COLO668 (cell line): Measurements from ENCODE around the gene COQ4.
"Not testable (repeated sequence)": the region's sequence is repeated elsewhere in the genome, so short reads cannot be mapped to it uniquely, and the experiment has no call there.

Experiments
- DNase-seq: peaks from one replicate; lab custom pipeline; 2025; ENCODE audit not compliant: unreplicated experiment; lab: John Stamatoyannopoulos, UW

The COQ4 gene

GRCh38 chr9:128298535-128299482, 23.8 kb upstream of the COQ4 start:
- no peak for DNase-seq

DNA sequence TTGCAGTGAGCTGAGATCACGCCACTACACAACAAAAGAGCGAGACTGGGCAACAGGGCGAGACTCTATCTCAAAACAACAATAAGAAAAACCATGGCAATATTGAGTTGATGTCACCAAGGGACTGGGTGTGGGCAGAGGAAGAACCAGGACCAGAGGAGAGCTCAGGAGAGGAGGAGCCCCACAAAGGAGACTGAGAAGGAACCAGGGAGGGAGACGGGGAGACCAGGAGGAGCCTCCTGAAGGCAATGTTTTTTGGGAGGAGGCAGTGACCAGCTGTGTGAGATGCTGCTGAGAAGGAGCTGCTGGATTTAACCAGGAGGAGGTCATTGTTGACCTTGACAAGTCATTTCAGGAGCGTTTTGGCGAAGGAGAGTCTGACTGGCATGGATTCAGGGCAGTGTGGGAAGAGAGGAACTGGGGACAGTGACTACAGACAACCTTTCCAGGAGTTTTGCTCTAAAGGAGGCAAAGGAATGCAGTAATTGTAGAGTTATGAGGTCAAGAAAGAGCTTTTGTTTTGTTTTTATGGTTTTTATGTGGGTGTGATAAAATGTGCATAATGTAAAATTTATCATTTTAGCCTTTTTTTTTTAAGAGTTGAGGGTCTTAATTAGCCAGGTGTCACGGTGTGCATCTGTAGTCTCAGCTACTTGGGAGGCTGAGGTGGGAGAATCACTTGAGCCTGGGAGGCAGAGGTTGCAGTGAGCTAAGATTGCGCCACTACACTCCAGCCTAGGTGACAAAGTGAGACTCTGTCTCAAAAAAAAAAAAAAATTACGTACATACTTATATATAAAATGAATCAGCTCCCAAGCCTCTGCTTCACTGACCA, 18.3 kb upstream of the COQ4 start:
- no peak for DNase-seq

GRCh38 chr9:128304971-128305288, 17.7 kb upstream of the COQ4 start:
- no peak for DNase-seq

DNA sequence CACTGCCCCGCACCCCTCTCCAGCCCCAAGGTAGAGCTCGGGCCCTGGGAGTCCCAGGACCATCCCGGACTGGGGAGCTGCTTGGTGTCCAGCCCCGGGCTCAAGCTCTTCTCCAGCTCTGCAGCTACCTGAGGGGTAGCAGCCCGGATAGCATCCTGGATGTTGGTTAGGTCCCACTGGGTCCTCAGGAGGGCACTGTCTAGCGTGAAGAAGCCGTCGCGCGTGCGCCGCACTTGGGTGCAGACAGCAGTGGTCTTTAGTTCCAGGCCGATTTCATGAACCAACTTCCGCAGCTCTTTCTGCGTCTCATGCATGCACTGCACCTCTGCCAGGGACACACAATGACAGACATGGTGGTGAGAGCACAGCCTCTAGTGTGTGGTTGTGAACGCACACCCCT, 13.1 kb upstream of the COQ4 start:
- DNase-seq, result no peak

- no peak for DNase-seq
These were observed 12.2 kb upstream of the COQ4 start for GRCh38 chr9:128310461-128310860.

- no peak for DNase-seq
These were observed 7.9 kb upstream of the COQ4 start for GRCh38 chr9:128314697-128315096.

GRCh38 chr9:128316421-128316820, 6.2 kb upstream of the COQ4 start:
- no peak for DNase-seq

DNA sequence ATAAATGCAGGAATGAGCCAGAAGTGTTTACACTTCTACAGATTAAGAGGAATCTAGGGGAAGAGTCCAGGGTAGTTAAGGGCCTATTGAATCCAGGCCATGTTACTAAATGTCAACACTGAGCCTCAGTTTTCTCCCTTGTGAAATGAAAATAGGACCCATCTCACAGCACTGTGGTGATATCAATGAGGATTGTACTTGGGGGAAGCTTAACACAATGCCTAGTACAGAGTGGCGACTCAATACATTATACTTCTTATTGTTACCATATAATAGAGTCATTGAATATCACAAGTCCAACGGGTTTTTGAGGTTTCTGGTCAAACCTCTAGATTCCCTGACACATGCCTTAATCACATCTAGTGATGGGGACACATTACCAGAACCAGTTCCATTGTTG, 5.0 kb upstream of the COQ4 start:
- DNase-seq, result no peak

DNA sequence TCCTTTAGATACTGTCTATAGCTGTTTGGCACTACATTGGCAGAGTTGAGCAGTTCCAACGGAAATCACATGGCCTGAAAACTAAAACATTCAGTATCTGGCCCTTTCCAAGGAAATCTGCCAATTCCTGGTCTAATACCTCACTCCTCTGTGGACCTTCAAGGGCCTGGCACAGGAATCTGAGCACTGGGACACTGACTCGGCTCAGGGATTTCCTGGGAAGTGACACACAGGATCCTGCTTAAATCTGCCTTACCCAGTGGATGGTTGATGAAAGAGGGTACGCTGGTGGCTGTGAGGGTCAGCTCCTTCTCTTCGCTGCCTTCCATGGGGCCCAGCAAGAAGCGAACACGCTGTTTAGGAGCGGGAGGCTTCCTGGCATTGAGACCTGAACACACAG, 1.3 kb upstream of the COQ4 start:
- DNase-seq, result no peak

DNA sequence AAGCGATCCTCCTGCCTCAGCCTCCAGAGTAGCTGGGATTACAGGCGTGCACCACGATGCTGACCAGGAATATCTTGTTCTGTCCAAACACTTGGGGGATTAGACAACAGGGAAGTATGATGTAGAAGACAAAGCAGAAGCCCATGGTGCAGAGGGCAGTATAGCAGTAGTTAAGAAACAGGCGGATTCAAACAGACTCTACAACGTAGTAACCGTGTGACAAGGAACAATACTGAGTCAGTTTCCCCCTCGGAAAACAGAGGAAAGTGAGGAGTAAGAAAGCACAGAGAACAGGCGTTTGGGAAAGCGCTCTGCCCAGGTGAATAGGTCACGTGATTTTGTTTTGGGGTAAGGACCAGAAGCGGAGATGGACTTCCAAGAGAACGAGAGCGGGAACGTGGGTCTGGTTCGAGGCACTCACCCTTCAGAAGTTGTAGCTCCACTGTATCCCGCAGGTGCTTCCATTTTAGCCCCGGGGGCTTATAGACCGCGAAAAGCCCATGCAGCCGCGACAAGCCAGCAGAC, 698 bp upstream of the COQ4 start:
- no peak for DNase-seq

GRCh38 chr9:128323212-128323730, 632 bp downstream of the COQ4 start:
- no peak for DNase-seq

GRCh38 chr9:128323791-128324190, 1.2 kb downstream of the COQ4 start:
- no peak for DNase-seq

GRCh38 chr9:128324401-128324800, 1.8 kb downstream of the COQ4 start:
- DNase-seq, result no peak

DNA sequence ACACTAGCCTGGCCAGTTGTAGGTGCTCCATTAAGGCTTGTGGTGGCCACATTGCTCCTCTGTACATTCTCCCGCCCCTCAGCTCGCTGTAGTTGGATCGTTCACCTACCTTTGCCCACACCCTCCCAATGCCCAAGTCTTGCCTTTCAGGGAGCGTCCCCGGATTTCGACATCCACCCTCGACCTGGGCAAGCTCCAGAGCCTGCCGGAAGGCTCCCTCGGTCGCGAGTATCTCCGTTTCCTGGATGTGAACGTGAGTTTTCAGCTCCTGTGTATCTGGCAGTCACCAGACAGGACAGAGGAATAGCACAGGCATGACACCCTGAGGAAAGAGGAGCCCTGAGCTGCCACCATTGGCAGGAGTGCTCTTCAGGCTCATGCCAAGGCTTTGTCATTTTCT, 3.0 kb downstream of the COQ4 start:
- DNase-seq, result no peak

DNA sequence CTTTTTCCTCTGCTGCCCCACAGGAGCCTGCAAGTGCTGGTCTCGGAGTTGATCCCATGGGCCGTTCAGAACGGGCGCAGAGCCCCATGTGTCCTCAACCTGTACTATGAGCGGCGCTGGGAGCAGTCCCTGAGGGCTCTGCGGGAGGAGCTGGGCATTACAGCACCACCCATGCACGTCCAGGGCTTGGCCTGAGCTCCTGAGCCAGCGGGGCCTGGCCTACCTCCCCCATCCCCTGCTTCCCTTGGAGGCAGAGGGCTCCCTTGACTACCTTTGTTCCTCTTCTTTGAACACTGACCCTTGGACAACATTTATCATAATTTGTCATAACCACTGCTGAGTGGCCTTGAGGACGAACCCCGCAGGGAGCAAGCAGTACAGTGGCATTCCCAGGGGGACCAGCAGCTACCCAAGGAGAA, 10.8 kb downstream of the COQ4 start:
- no peak for DNase-seq

DNA sequence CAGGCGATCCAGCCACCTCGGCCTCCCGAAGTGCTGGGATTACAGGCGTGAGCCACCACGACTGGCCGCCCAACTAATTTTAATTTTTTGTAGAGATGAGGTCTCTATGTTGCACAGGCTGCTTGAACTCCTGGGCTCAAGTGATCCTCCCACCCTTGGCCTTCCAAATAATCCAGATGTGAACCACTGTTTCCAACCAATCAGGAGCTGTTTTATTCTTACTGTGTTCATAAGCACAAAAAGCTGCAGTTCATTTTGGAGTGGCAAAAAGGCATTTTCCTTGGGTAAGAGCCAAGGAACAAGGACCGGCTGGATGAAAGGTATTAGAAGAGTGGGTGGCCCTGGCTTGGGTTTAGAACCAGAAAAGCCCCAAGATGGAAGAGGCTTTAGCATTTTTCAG, 12.5 kb downstream of the COQ4 start:
- no peak for DNase-seq

DNA sequence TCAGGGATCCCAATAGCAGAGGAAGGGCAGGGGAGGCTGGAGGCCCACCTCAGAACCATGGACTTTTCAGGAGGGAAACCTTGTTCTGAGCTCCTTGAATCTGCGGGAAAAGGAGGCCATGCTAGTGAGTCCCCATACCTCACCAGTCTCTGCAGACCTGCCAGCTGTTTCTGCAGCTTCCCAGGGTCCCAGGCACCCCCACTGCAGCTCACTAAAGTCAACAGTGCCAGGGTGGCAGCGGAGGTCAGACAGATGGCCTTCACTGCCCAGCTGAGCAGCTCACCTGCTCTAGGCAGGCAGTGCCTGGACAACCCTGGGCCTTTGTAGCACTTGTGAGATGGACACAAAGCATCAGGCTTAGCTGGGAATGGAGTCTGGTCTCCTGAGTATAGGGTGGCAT, 13.3 kb downstream of the COQ4 start:
- DNase-seq, result no peak

DNA sequence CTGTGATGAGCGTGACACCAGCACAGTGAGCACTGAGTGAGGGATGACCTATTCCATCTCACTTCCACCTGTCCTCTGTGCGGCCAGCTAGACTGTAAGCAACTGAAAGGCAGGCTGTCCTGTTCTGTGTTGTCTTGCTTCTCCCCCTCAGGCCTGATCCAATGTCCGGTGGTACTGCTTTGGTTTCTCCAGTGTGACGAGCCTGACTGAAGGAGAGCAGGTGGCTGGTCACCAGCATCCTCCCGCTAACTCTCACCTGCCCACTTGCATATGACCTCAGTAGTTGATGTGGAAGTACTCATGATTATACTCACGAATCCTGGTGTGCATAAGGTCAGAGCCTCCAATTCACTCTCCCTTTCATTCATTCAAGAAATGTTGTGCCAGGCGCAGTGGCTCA, 15.3 kb downstream of the COQ4 start:
- no peak for DNase-seq

GRCh38 chr9:128338852-128339614, 16.4 kb downstream of the COQ4 start:
- not testable (repeated sequence) for DNase-seq

- DNase-seq, result peak; percentile 90
These were observed 17.4 kb downstream of the COQ4 start, which contains the start of gene SLC27A4 for GRCh38 chr9:128339761-128340690. Gene SLC27A4 (plus strand): TSS chr9:128340527. CDS start chr9:128343133, 2,606 bp downstream.
